ENCODE results near the gene FN1.

DNA sequence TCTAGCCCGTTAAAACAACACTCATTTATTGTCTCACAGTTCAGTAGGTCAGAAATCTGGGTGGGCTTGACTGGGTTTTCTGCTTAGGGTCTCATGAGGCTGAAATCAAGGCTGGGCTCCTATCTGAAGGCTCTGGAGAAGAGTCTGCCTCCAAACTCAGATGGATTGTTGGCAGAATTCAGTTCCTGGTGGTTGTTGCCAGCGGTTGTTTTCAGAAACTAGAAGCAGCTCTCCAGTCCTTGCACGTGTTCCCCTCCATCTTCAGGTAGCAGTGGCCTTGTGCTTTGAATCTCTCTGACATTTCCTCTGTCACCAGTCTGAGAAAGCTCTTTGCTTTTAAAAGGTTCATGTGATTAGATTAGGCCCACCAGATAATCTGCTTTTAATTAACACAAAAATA is 20.1 kb upstream of the FN1 start:
- TF ChIP-seq EZH2 (IDR thresholded peaks at IDR 0.05; ENCODE audit: borderline replicate concordance, low read depth, low read length, poor library complexity, severe bottlenecking), result no peak
- TF ChIP-seq, protein P1, sequence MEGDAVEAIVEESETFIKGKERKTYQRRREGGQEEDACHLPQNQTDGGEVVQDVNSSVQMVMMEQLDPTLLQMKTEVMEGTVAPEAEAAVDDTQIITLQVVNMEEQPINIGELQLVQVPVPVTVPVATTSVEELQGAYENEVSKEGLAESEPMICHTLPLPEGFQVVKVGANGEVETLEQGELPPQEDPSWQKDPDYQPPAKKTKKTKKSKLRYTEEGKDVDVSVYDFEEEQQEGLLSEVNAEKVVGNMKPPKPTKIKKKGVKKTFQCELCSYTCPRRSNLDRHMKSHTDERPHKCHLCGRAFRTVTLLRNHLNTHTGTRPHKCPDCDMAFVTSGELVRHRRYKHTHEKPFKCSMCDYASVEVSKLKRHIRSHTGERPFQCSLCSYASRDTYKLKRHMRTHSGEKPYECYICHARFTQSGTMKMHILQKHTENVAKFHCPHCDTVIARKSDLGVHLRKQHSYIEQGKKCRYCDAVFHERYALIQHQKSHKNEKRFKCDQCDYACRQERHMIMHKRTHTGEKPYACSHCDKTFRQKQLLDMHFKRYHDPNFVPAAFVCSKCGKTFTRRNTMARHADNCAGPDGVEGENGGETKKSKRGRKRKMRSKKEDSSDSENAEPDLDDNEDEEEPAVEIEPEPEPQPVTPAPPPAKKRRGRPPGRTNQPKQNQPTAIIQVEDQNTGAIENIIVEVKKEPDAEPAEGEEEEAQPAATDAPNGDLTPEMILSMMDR (conservative IDR thresholded peaks at IDR 0.05; ENCODE audit: low read depth, low read length), result no peak
